Nephron progenitor cell (in vitro differentiated cells): ENCODE measurements around the gene RGS12.

Experiments used
- DNase-seq: peaks from one replicate; pipeline ENCODE4 v3.0.0; 2021
- H3K27ac Mint-ChIP-seq: 2 replicates; pipeline ENCODE4 v1.8.0; 2021; ENCODE audit warnings: mild to moderate bottlenecking, moderate library complexity, mixed read lengths
- H3K27me3 Mint-ChIP-seq: 2 replicates; pipeline ENCODE4 v1.8.0; 2021; ENCODE audit warnings: mild to moderate bottlenecking, low read depth, mixed read lengths; ENCODE audit not compliant: poor library complexity
- H3K36me3 Mint-ChIP-seq: 2 replicates; pipeline ENCODE4 v1.8.0; 2021; ENCODE audit warnings: low read depth, mixed read lengths
- H3K4me1 Mint-ChIP-seq: 2 replicates; pipeline ENCODE4 v1.8.0; 2021; ENCODE audit warnings: mixed read lengths
- H3K4me3 Mint-ChIP-seq: 2 replicates; pipeline ENCODE4 v1.8.0; 2021; ENCODE audit warnings: mild to moderate bottlenecking, moderate library complexity, mixed read lengths
- H3K9me3 Mint-ChIP-seq: 2 replicates; pipeline ENCODE4 v1.8.0; 2021; ENCODE audit warnings: mild to moderate bottlenecking, moderate library complexity, mixed read lengths
- TF ChIP-seq, protein P1 (sequence below): fragments of 200-600 bp; sonication (generic); IDR thresholded peaks from 2 replicates; pipeline ENCODE4 v1.5.0; 2021; ENCODE audit warnings: antibody characterized with exemption

The RGS12 gene

DNA sequence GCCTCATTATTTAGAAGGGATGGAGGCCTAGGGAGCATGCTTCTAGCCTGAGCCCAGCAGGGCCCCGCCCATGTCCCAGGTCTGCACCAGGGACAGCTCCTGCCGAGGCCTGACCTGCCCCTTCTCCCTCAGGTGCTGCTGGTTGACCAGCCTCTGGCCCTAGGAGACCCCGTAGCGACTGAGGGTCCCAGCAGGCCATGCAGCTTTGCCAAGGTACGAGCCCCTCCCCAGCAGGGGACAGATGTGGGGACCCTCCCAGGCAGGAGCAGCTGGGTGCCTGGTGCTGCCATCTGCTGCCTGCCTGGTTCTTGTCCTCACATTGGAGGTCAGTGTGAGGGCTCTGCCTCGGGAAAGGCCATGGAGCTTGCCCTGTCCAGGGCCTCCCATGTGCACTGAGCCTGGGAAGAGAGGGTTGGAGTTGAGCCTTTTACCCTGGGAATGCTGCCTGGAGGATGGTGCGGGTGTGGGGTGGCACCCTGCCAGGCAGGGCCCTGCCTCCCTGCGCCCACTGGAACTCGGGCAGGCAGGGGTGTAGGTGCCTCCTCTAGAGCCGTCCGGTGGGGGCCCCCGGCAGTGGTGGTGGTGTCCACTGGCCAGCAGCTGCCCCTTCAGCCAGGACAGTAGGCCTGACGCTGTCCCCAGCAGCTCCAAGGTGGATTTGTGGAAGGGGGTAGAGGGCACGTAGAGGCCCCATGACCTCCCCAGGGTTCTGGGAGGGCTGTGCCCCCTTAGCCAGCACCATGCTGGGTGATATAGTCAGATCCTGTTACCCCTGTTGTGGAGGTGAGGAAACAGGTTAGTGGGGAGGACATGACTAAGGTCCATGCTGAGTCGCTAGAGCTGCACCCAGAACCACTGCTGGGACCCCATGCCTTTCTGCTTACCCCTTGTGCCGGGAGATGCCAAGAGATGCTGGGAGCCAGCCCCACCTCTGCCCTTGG lies 46.1 kb upstream of the RGS12 start:
- no peak for DNase-seq
- peaks cover 11% of the 10 kb centered on the region for H3K36me3 Mint-ChIP-seq
- H3K4me3 Mint-ChIP-seq, result no peak overlapping the region
- H3K4me1 Mint-ChIP-seq, result peaks cover 25% of the 10 kb centered on the region
- H3K27ac Mint-ChIP-seq, result no peak overlapping the region
- H3K27me3 Mint-ChIP-seq, result peaks cover under 1% of the 10 kb centered on the region
- TF ChIP-seq, protein P1, sequence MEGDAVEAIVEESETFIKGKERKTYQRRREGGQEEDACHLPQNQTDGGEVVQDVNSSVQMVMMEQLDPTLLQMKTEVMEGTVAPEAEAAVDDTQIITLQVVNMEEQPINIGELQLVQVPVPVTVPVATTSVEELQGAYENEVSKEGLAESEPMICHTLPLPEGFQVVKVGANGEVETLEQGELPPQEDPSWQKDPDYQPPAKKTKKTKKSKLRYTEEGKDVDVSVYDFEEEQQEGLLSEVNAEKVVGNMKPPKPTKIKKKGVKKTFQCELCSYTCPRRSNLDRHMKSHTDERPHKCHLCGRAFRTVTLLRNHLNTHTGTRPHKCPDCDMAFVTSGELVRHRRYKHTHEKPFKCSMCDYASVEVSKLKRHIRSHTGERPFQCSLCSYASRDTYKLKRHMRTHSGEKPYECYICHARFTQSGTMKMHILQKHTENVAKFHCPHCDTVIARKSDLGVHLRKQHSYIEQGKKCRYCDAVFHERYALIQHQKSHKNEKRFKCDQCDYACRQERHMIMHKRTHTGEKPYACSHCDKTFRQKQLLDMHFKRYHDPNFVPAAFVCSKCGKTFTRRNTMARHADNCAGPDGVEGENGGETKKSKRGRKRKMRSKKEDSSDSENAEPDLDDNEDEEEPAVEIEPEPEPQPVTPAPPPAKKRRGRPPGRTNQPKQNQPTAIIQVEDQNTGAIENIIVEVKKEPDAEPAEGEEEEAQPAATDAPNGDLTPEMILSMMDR, result no peak
- no peaks in the 10 kb centered on the region for H3K9me3 Mint-ChIP-seq

DNA sequence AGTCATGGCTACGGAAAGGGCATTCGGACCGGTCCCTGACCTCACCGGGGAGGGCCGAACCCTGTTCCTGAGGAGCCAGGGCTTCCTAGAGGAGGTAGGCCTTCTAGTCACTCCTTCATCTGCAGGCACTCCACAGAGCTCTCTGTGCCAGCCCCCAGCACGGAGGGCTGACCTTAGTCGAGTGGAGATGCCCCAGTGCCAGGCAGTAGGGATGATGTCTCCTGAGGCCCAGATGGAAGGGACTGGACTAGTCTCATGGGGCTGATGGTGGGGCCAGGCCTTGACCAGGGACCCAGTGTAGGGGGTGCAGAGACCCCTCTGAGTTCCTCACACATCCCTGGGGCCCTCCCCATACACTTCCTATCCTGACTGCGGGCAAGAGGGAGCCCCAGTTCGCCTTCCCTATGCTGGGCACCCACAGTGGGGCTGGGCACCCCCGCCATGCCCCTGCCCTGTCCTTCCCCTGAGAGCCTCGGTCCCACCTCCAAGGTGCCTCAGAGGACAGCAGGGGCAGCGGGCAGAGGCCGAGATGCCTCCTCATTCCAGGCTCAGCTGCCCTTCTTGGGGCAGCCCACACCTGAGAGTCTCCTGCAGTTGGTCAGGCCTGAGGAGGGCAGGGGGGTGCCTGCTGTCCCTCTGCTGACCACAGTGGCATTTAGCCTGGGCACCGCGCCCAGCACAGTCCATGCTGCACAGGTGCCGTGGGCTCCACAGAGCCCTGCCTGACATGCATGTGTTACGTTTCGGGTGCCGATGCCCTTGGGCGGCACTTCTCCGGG lies 45.2 kb upstream of the RGS12 start:
- Mint-ChIP-seq H3K9me3 (no peaks in the 10 kb centered on the region), H3K27me3 (no peaks in the 10 kb centered on the region), H3K27ac (no peak overlapping the region), H3K4me1 (peaks cover 17% of the 10 kb centered on the region), H3K36me3 (peaks cover 4% of the 10 kb centered on the region), H3K4me3 (no peak overlapping the region)
- DNase-seq, result no peak
- TF ChIP-seq, protein P1, result no peak

DNA sequence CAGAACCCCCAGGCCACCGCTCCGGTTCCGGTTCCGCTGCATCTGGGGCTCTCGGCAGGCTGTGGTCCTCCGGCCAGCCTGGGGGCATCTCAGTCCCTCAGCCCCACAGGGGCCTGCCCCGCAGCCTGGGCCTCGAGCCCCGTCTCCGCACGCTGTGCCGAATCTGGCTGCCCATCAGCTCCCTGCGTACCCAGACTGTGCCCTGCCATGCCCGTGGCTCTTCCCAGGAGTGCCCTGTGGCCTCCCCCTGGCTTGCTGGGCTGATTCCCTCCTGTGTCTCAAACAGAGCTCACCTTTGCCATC lies 44.7 kb upstream of the RGS12 start:
- Mint-ChIP-seq H3K36me3 (no peaks in the 10 kb centered on the region), H3K4me1 (peaks cover 11% of the 10 kb centered on the region), H3K4me3 (no peak overlapping the region), H3K9me3 (no peaks in the 10 kb centered on the region), H3K27ac (peak overlapping the region; percentile 71), H3K27me3 (no peaks in the 10 kb centered on the region)
- TF ChIP-seq, protein P1, result no peak
- no peak for DNase-seq

DNA sequence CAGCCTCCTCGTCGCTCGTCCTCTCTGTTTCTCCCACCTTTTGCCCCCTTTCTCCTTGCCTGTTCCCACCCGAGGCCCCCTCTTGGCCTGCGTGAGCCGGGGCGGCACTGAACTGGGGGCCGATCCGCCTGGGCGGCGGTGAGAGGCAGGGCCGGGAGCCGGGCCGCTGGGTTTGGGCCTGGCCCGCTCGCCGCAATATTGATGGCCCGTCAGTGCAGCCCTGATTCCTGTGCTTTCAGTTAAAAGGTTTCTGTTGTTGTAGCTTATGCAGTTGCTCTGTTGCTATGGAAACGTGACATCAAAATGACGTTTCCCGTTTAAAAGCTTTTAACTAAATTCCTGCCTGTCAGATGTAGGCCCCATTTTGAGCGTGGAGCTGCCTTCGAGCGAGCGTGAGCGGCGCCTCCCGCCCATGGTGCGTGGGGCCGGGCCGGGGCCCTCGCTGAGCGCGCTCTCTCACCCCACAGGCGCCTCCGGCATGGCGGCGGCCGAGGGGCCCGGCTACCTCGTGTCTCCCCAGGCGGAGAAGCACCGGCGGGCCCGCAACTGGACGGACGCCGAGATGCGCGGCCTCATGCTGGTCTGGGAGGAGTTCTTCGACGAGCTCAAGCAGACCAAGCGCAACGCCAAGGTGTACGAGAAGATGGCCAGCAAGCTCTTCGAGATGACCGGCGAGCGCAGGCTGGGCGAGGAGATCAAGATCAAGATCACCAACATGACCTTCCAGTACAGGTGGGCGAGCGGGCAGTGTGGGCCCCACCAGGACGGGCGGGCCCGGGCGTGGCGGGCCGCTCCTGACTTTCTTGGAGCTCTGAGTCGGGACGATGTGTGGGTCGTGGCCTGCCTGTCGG lies 43.8 kb upstream of the RGS12 start, which contains the start of gene MSANTD1:
Gene MSANTD1 (plus strand): TSS at position 349 of the 851 bp plus-strand sequence. CDS start 64 bp downstream, at position 413.
- H3K27ac Mint-ChIP-seq, result peak within 1 kb of the TSS; percentile 71

DNA sequence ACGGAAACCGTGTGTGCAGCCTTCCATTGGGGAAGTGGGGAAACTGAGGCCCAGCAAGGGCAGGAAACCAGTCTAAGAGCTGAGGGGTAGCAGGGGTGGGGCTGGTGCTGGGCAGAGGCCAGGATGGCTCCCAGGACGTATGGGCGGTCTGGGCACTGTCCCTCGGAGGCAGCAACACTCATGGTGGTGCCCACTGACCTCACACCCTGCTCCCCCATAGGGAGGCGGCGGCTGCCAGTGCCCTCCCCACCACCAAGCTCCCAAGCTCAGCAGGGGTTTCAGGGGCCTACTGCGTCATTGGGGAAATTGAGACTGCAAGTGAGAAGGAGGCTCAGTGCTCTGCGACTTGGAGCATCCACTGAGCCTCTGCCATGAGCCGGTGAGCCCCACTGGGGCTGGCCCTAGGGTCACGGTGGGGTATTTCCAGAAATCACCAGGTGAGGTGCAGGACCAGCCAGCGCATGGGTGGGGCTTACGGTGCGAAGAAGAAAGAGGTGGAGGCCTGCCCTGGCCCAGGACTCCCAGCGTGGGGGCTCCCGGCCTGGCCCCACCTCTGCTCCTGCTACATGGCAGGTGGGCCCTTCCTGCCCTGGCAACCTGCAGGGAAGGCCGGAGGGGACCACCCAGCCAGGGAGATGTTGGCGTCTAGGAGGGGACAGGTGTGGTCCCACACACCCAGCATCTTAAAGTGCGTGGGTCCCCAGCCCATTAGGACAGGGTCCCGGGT lies 42.9 kb upstream of the RGS12 start:
- Mint-ChIP-seq H3K36me3 (no peaks in the 10 kb centered on the region), H3K9me3 (no peaks in the 10 kb centered on the region), H3K4me1 (peaks cover 4% of the 10 kb centered on the region), H3K27me3 (no peaks in the 10 kb centered on the region), H3K27ac (peak overlapping the region; percentile 85), H3K4me3 (no peak overlapping the region)
- no peak for DNase-seq
- TF ChIP-seq, protein P1, result no peak

More for the DNA sequence above, 43.8 kb upstream of the RGS12 start, which contains the start of gene MSANTD1:
- TF ChIP-seq, protein P1, result no peak
- Mint-ChIP-seq H3K9me3 (no peaks in the 10 kb centered on the region), H3K4me3 (no peak within 1 kb of the TSS), H3K4me1 (peaks cover 4% of the 10 kb centered on the region), H3K36me3 (no peaks in the 10 kb centered on the region), H3K27me3 (no peaks in the 10 kb centered on the region)
- DNase-seq, result peak; percentile 33
